ENCODE results near the gene CCDC85B. TPM values are rescaled to one million over a fixed set of nuclear protein-coding genes. Genes with fewer than 3 reads are reported as not detected.
A peak's percentile ranks its signal among the peaks of the same experiment; 100 is the strongest.

Gene CCDC85B
- total and polyA plus RNA-seq, 2 of the 13 experiments (the other 11 are each of a cell fraction or from before 2014, with no cell fraction given), result 8.2 to 19.5 TPM

GRCh38 chr11:65899356-65900124 lies 9.1 kb downstream of the CCDC85B start (continued):
- TF ChIP-seq ZNF142 (CRISPR knock-in tag; IDR thresholded peaks at IDR 0.05), result no peak
- 0 out of 2 replicates have a peak, but pooled peaks have one; percentile 40 for TF ChIP-seq ZNF451 (CRISPR knock-in tag; IDR thresholded peaks at IDR 0.05)
- peak; percentile 79; the same call in 1 of the 2 replicates for TF ChIP-seq CSRNP1 (CRISPR knock-in tag; IDR thresholded peaks at IDR 0.05)
- TF ChIP-seq ZSCAN30 (CRISPR knock-in tag; IDR thresholded peaks at IDR 0.05), result no peak
- TF ChIP-seq YY1 (IDR thresholded peaks at IDR 0.05; ENCODE audit: insufficient read depth, insufficient replicate concordance, low read depth, low read length), result peak; percentile 48
- TF ChIP-seq KLF6 (CRISPR knock-in tag; IDR thresholded peaks at IDR 0.05), result 0 out of 2 replicates have a peak, but pooled peaks have one; percentile 44
- TF ChIP-seq NR0B2 (CRISPR knock-in tag; IDR thresholded peaks at IDR 0.05), result peak; percentile 40; the same call in 1 of the 2 replicates
- TF ChIP-seq ZNF567 (CRISPR knock-in tag; IDR thresholded peaks at IDR 0.05; ENCODE audit: borderline replicate concordance), result no peak
- 0 out of 2 replicates have a peak, but pooled peaks have one; percentile 9 for TF ChIP-seq ZNF788 (CRISPR knock-in tag; IDR thresholded peaks at IDR 0.05; ENCODE audit: borderline replicate concordance)
- no peak for TF ChIP-seq ZNF230 (CRISPR knock-in tag; IDR thresholded peaks at IDR 0.05)
- TF ChIP-seq RNF2 (conservative IDR thresholded peaks at IDR 0.05; ENCODE audit: low read depth), result peak; percentile 92
- peak; percentile 69 for TF ChIP-seq PATZ1 (CRISPR knock-in tag; IDR thresholded peaks at IDR 0.05)
- 0 out of 2 replicates have a peak, but pooled peaks have one; percentile 12 for TF ChIP-seq MED1 (CRISPR knock-in tag; IDR thresholded peaks at IDR 0.05)
- peak; percentile 39; the same call in 1 of the 2 replicates for TF ChIP-seq ZMYM4 (CRISPR knock-in tag; IDR thresholded peaks at IDR 0.05)
- no peak; the same call in 1 of the 2 replicates for TF ChIP-seq CCDC6 (CRISPR knock-in tag; IDR thresholded peaks at IDR 0.05)
- peak; percentile 86 for TF ChIP-seq REL (CRISPR knock-in tag; conservative IDR thresholded peaks at IDR 0.05)
- no peak for TF ChIP-seq SP1 (IDR thresholded peaks at IDR 0.05)
- TF ChIP-seq SP1 (CRISPR knock-in tag; IDR thresholded peaks at IDR 0.05), result 0 out of 2 replicates have a peak, but pooled peaks have one; percentile 23

Measured in HepG2 (cell line).